MG63 (cell line): ENCODE data around the gene BCL2. TPM values are rescaled to one million over a fixed set of nuclear protein-coding genes. Genes with fewer than 3 reads are reported as not detected.
A peak's percentile ranks its signal among the peaks of the same experiment; 100 is the strongest.

ENCODE experiments used
- DNase-seq: peaks from one replicate; pipeline ENCODE4 v3.0.0-alpha.2; 2020
- H3K27me3 ChIP-seq: fragments of 250-450 bp; sonication (Bioruptor Pico); 2 replicates; pipeline ENCODE4 v1.5.1; 2020; ENCODE audit warnings: mild to moderate bottlenecking, moderate library complexity
- H3K36me3 ChIP-seq: fragments of 250-450 bp; sonication (Bioruptor Pico); 2 replicates; pipeline ENCODE4 v1.5.1; 2020; ENCODE audit warnings: mild to moderate bottlenecking, moderate library complexity
- H3K4me3 ChIP-seq: fragments of 250-450 bp; sonication (Bioruptor Pico); 2 replicates; pipeline ENCODE4 v1.5.1; 2020; ENCODE audit warnings: mild to moderate bottlenecking, moderate library complexity
- H3K9me3 ChIP-seq: fragments of 250-450 bp; sonication (Bioruptor Pico); 2 replicates; pipeline ENCODE4 v1.5.1; 2020; ENCODE audit warnings: mild to moderate bottlenecking, moderate library complexity
- total RNA-seq: library from RNA; depleted of rRNA; stranded (reverse); fragments of >200 nt; shearing (Covaris generic); gene quantifications from 2 replicates; pipeline ENCODE4 v1.2.3, GENCODE V29; 2014; ENCODE audit warnings: low replicate concordance

Gene BCL2
- total RNA-seq, 1 experiment from 2014 or later = 3.0 TPM

- DNase-seq = no peak
- H3K4me3 ChIP-seq = no peak overlapping the region
- H3K27me3 ChIP-seq = no peaks in the 10 kb centered on the region
- H3K36me3 ChIP-seq = no peaks in the 10 kb centered on the region
- no peaks in the 10 kb centered on the region for H3K9me3 ChIP-seq
Measured at GRCh38 chr18:63130176-63130575, 189.4 kb downstream of the BCL2 start.

DNA sequence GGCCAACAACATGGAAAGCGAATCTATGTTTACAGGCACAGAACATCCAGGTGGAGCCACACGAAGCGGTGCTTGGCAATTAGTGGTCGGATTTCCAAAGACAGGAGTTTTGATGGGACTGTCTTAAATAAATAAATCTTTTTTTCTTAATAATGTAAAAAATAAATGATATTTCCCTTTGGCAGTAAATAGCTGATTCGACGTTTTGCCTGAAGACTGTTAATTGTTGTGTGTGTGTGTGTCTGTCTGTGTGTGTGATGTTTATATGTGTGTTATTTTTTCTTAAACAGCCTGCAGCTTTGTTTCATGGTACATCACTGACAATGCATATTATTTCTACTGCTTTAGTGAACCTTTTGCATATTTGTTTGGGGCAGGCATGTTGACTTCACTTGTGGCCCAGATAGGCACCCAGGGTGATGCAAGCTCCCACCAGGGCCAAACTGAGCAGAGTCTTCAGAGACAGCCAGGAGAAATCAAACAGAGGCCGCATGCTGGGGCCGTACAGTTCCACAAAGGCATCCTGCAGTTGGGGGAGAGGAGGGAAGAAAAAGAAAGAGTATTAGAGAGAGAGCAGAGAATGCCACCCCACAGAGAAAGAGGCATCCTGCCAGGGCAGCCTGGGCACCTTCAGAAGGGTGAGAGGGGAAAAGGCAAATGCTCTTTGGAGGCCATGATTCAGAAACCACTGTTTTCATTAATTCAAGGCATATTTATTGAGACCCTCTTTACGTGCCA lies 191.2 kb downstream of the BCL2 start:
- Histone ChIP-seq H3K4me3 (no peak overlapping the region), H3K36me3 (no peaks in the 10 kb centered on the region), H3K9me3 (no peaks in the 10 kb centered on the region), H3K27me3 (no peaks in the 10 kb centered on the region)
- no peak for DNase-seq

DNA sequence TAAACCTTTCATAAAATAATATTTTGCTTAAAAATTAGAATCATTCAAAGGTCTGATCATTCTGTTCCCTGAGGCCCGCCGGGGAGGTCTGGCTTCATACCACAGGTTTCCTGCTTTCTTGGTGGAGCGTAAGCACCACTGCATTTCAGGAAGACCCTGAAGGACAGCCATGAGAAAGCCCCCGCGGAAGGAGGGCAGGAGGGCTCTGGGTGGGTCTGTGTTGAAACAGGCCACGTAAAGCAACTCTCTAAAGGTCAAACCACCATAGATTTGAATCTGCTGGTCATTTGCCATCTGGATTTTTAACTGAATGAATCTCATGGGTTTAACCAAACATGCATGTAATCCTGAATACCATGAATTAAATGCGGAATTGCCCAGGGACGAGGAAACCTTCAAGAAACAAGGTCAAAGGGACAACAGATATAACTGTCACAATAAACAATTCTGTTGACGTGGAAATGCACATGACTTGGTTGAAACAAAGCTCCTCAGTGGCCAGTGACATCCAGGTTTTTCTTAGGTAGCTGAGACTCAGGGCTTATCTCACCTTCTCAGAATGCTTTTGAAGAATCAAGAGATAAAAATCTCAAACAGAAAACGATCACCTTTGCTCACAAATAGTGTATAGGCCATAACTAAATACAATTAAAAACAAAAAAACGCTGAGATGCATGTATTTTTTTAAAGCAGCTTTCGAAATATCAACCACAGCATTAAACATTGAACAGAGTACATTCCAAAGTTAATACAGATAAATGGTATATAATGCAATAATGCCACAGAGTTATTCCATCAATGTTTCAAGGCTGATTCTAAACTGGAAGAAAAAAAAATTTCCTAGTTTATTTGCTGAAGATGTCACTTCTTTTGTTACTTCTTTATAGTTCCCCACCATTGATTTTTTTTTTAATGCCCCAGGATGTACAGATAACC lies 193.2 kb downstream of the BCL2 start:
- no peak for DNase-seq
- no peak overlapping the region for H3K4me3 ChIP-seq

DNA sequence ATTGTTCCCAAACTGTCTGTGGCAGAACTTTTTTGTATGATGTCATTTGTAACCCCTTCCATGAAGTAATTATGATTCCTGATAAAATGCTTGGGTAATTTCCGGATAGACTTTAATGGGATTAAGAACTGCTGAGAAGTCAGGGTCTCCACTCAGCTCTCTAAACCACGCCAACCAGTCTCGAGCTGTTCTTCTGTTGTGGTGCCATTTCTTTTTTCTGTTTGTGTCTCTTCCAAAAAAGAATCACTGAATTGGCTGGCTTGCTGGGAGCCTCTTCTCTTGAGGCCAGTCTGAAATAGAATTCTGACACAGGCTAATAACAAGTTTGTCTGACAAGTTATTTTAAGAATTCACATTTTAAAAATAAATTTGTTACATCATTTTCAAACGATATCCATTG lies 198.9 kb downstream of the BCL2 start:
- peaks cover 3% of the 10 kb centered on the region; the same call in 1 of the 2 replicates for H3K27me3 ChIP-seq
- no peak for DNase-seq
- H3K9me3 ChIP-seq = no peaks in the 10 kb centered on the region
- H3K36me3 ChIP-seq = no peaks in the 10 kb centered on the region
- H3K4me3 ChIP-seq = no peak overlapping the region

More for the DNA sequence above, 193.2 kb downstream of the BCL2 start:
- no peaks in the 10 kb centered on the region for H3K36me3 ChIP-seq
- no peaks in the 10 kb centered on the region for H3K27me3 ChIP-seq
- H3K9me3 ChIP-seq = no peaks in the 10 kb centered on the region

- Histone ChIP-seq H3K9me3 (no peaks in the 10 kb centered on the region), H3K27me3 (peaks cover 4% of the 10 kb centered on the region; the same call in 1 of the 2 replicates), H3K36me3 (no peaks in the 10 kb centered on the region), H3K4me3 (no peak overlapping the region)
- peak; percentile 13 for DNase-seq
Measured at GRCh38 chr18:63119647-63120046, 199.9 kb downstream of the BCL2 start.

GRCh38 chr18:63113899-63114565 lies 205.5 kb downstream of the BCL2 start:
- H3K4me3 ChIP-seq = no peak overlapping the region
- no peaks in the 10 kb centered on the region for H3K9me3 ChIP-seq
- peaks cover 4% of the 10 kb centered on the region; the same call in 1 of the 2 replicates for H3K27me3 ChIP-seq
- DNase-seq = no peak
- no peaks in the 10 kb centered on the region for H3K36me3 ChIP-seq

- peaks cover 4% of the 10 kb centered on the region; the same call in 1 of the 2 replicates for H3K27me3 ChIP-seq
- H3K4me3 ChIP-seq = no peak overlapping the region
- no peak for DNase-seq
- no peaks in the 10 kb centered on the region for H3K36me3 ChIP-seq
- no peaks in the 10 kb centered on the region for H3K9me3 ChIP-seq
Measured at GRCh38 chr18:63112706-63113105, 206.9 kb downstream of the BCL2 start.

DNA sequence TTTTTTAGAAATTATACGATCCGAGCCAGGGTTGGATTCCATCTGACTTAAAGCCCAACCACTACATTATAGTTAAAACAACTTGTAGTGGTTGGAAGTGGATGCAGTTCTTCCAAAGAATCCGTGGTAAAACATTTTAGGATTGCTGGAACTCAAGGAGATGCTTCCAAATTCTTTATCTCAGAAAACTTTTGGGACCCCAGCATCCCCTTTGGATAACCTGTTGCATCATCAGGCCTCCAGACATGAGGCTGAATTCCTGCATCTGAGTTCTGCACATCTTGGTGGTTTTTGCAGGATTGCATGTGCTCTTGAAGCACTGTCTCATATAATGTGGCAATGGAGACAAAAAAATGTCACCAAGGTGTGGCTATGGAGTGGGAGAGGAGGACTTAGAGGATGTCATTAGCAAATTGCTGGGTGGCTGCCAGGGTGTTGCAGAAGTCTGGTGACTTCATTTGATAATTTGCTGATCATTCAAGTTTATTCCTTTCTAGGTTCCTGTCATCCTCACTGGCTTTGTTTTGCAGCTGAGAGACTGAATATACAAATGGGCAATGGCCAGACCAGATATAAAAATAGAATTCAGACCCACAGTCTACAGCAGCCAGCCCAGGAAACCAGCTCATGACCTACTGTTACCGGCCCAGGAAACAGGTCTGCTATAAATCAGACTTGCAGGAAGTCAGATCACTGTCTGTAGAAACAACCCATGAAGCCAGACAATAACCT lies 207.7 kb downstream of the BCL2 start:
- Histone ChIP-seq H3K27me3 (peaks cover 4% of the 10 kb centered on the region; the same call in 1 of the 2 replicates), H3K9me3 (no peaks in the 10 kb centered on the region), H3K4me3 (no peak overlapping the region), H3K36me3 (no peaks in the 10 kb centered on the region)
- no peak for DNase-seq

DNA sequence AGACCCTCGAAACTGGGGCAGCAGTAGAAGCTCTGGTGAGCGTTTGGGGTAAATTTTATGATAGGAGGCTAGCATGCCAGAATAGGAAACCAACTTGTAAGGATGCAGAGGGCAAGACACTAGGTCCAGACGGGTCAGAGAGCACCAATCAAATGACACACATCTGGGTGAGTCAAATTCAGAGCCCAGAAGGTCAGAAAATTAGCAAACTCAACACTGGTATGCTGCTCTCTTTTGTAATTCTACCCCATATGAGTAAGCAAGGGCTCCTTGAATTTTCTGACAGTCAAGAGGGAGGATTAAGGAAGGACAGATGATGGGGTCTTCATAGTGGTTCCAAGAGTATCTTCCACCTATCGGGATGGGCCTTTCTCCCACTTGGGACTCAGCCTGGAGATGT lies 209.8 kb downstream of the BCL2 start:
- H3K4me3 ChIP-seq = no peak overlapping the region
- no peaks in the 10 kb centered on the region for H3K9me3 ChIP-seq
- no peaks in the 10 kb centered on the region for H3K27me3 ChIP-seq
- H3K36me3 ChIP-seq = no peaks in the 10 kb centered on the region
- DNase-seq = no peak

GRCh38 chr18:63109022-63109421 lies 210.5 kb downstream of the BCL2 start:
- Histone ChIP-seq H3K36me3 (no peaks in the 10 kb centered on the region), H3K4me3 (no peak overlapping the region), H3K27me3 (no peaks in the 10 kb centered on the region), H3K9me3 (no peaks in the 10 kb centered on the region)
- DNase-seq = no peak

DNA sequence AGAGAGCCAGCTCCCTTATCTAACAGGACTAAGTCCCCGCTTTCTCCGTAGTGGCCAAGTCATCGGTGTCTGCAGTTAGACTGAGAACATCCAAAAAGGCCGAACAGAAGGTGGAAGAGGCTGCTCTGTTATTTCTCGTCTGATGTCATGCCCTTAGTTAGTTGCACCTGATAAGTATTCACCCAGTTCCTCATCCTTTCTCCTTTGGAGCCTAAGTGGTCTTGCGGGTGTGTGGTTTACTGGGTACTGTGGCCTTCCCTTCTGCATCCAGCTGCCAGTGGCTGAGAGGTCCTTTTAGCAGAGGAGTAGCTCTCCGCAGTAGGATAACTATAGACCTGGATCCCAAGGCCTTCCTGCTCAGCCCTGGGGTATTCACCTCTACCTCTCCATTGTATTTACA lies 211.6 kb downstream of the BCL2 start:
- no peaks in the 10 kb centered on the region for H3K27me3 ChIP-seq
- H3K9me3 ChIP-seq = no peaks in the 10 kb centered on the region
- H3K36me3 ChIP-seq = no peaks in the 10 kb centered on the region
- DNase-seq = no peak
- H3K4me3 ChIP-seq = no peak overlapping the region

DNA sequence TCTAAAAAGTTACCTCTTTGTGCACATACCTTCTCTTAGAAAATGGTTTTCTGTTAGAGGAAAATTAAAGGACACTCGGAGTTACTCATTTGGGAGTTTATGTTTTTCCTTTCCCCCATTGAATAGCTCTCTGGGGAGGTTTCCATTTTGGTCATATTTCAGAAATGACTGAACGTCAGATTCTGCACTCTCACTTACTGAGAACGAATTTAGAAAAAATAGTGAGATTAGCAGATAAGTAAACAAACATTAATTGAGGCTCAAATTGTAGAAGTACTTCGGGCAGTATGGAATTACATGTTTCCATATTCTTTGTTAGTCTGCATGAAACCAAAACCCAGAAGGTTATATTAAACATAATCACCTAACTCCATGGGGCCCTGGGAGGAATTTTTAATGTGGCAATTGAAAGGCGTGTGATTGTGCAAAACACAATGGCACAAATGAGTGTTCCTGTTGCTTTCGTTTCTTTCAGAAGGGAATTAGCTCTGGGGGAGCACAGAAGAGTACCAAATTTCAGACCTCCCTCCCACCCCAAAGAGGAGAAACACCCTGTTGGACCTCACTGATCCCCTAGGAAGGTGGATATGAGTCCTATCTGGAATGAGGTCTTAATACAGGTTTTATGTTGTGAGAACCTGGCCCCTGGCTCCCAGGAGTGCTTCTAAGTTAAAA lies 212.3 kb downstream of the BCL2 start:
- Histone ChIP-seq H3K27me3 (no peaks in the 10 kb centered on the region), H3K9me3 (no peaks in the 10 kb centered on the region), H3K4me3 (no peak overlapping the region), H3K36me3 (no peaks in the 10 kb centered on the region)
- DNase-seq = no peak

- Histone ChIP-seq H3K9me3 (no peaks in the 10 kb centered on the region), H3K36me3 (no peaks in the 10 kb centered on the region), H3K4me3 (no peak overlapping the region), H3K27me3 (no peaks in the 10 kb centered on the region)
- DNase-seq = no peak
Measured at GRCh38 chr18:63106727-63107126, 212.8 kb downstream of the BCL2 start.

- Histone ChIP-seq H3K27me3 (no peaks in the 10 kb centered on the region), H3K36me3 (no peaks in the 10 kb centered on the region), H3K9me3 (no peaks in the 10 kb centered on the region), H3K4me3 (no peak overlapping the region)
- no peak for DNase-seq
Measured at GRCh38 chr18:63105636-63106316, 213.8 kb downstream of the BCL2 start.

DNA sequence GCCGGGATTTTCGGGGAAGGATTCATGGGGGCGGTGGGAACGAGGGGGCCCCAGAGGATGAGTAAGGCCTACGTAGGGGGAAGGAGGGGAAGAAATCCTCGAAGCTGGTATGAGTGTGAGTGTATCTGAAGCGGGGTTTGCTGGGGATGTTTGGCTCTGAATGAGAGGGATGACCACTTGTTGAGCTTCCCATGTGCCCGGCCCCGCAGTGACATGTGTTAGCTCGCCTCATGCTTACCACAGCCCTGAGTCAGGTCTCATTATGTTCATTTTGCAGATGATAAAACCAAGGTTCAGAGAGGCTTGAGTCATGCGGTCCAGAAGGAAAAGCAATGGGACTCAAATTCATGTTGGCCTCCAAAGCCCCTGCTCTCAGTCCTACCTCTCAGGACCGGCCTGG lies 214.7 kb downstream of the BCL2 start:
- Histone ChIP-seq H3K9me3 (no peaks in the 10 kb centered on the region), H3K36me3 (no peaks in the 10 kb centered on the region), H3K27me3 (no peaks in the 10 kb centered on the region), H3K4me3 (no peak overlapping the region)
- no peak for DNase-seq
